Frontal cortex (tissue), 4 donors: ENCODE results near the gene SEMA3E. TPM values are rescaled to one million over a fixed set of nuclear protein-coding genes. Genes with fewer than 3 reads are reported as not detected.
"Not testable (repeated sequence)": the region's sequence is repeated elsewhere in the genome, so short reads cannot be mapped to it uniquely, and the experiment has no call there.

Experiments used
- DNase-seq, 2 donors: peaks; one replicate each; pipeline ENCODE4 v3.0.0; 2012; ENCODE audit warnings: low spot score in 2 of 2
- FAIRE-seq: peaks from 2 replicates; lab custom pipeline; 2012; peaks lifted over from hg19 to GRCh38; lab: Jason Lieb, UNC
- total RNA-seq: library from RNA; depleted of rRNA; stranded (reverse); fragments of >200 nt; gene quantifications from one replicate; pipeline ENCODE4 v1.2.3, GENCODE V29; 2014
- donor health status: control.
- donor health status: control.
- donor health status: control.

The SEMA3E gene
- total RNA-seq: 28.1 TPM

- no peak for FAIRE-seq
Observed at GRCh38 chr7:83648464-83649241, at the start of gene SEMA3E. TSS of gene SEMA3E (minus strand) at chr7:83649139.

GRCh38 chr7:83697804-83698530, 49.0 kb upstream of the SEMA3E start:
- DNase-seq (no peak), FAIRE-seq (no peak)

More at GRCh38 chr7:83648464-83649241, at the start of gene SEMA3E:
- DNase-seq: no peak

GRCh38 chr7:83696101-83696500, 47.2 kb upstream of the SEMA3E start:
- FAIRE-seq: no peak
- no peak for DNase-seq

GRCh38 chr7:83695128-83695960, 46.4 kb upstream of the SEMA3E start:
- no peak for DNase-seq
- no peak for FAIRE-seq

- DNase-seq (no peak), FAIRE-seq (no peak)
Observed at GRCh38 chr7:83693256-83693655, 44.3 kb upstream of the SEMA3E start.

- DNase-seq: no peak
Observed at GRCh38 chr7:83691095-83691494, 42.2 kb upstream of the SEMA3E start.

GRCh38 chr7:83689855-83690254, 40.9 kb upstream of the SEMA3E start:
- DNase-seq: no peak
- no peak for FAIRE-seq

More at GRCh38 chr7:83691095-83691494, 42.2 kb upstream of the SEMA3E start:
- FAIRE-seq: no peak

- FAIRE-seq: peak; percentile 21
- no peak for DNase-seq
Observed at GRCh38 chr7:83686416-83686815, 37.5 kb upstream of the SEMA3E start.

- no peak for FAIRE-seq
- DNase-seq: no peak
Observed at GRCh38 chr7:83684928-83685327, 36.0 kb upstream of the SEMA3E start.

GRCh38 chr7:83681200-83681778, 32.4 kb upstream of the SEMA3E start:
- DNase-seq (no peak), FAIRE-seq (no peak)

- FAIRE-seq (no peak), DNase-seq (no peak)
Observed at GRCh38 chr7:83677180-83677866, 28.4 kb upstream of the SEMA3E start.

- DNase-seq, FAIRE-seq: not testable (repeated sequence)
Observed at GRCh38 chr7:83673291-83673690, 24.4 kb upstream of the SEMA3E start.

GRCh38 chr7:83672157-83672556, 23.2 kb upstream of the SEMA3E start:
- DNase-seq: no peak
- FAIRE-seq: no peak

- FAIRE-seq: no peak
Observed at GRCh38 chr7:83663131-83663530, 14.2 kb upstream of the SEMA3E start.

GRCh38 chr7:83658126-83658525, 9.2 kb upstream of the SEMA3E start:
- DNase-seq (no peak), FAIRE-seq (no peak)

More at GRCh38 chr7:83663131-83663530, 14.2 kb upstream of the SEMA3E start:
- DNase-seq: no peak

GRCh38 chr7:83655951-83656556, 7.1 kb upstream of the SEMA3E start:
- FAIRE-seq (peak; percentile 84), DNase-seq (peak in 1 of 2 donors; percentile 10)

GRCh38 chr7:83652481-83652880, 3.5 kb upstream of the SEMA3E start:
- FAIRE-seq (no peak), DNase-seq (no peak)

GRCh38 chr7:83649701-83650100, 762 bp upstream of the SEMA3E start:
- DNase-seq (no peak), FAIRE-seq (no peak)

GRCh38 chr7:83646027-83646426, 2.9 kb downstream of the SEMA3E start:
- FAIRE-seq (no peak), DNase-seq (no peak)
